T47D (cell line): ENCODE results near the gene WSCD2.
A peak's percentile ranks its signal among the peaks of the same experiment; 100 is the strongest.

Experiments
- DNase-seq, 2 experiments: peaks; one replicate each; pipeline versions ENCODE4 v3.0.0 to v3.0.0-alpha.2; 2011 to 2012; ENCODE audit warnings: low read depth in 1 of 2, low spot score in 1 of 2
- JUND ChIP-seq: IDR thresholded peaks from 2 replicates; pipeline ENCODE4 v1.6.1; 2012; ENCODE audit warnings: low read depth
- in situ Hi-C: cut with HindIII; loops from 2 replicates; pipeline ENCODE4 v1.10.0; 2016; ENCODE audit warnings: low sequenced_read_pairs, low pct_unique_long_range_greater_than_20kb

The WSCD2 gene

DNA sequence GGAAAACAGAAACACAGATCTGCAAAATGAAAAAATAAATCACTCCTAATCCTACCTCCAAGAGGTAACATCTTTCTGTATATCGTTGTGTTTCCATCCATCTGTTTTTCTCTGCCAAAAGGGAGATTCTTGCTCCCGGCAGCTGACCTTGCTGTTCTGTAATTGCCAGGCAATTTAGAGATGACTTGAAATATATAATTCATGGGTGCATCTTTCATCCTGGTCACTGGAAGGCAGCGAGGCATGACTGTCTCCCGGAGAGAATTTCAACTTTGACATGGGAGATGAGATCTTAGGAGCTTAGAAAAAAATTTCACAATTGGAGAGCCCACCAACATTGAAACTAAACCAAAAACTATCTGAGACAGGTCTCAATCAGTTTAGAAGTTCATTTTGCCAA is 53.0 kb downstream of the WSCD2 start:
- in situ Hi-C loops = no loop called here
- no peak for DNase-seq

DNA sequence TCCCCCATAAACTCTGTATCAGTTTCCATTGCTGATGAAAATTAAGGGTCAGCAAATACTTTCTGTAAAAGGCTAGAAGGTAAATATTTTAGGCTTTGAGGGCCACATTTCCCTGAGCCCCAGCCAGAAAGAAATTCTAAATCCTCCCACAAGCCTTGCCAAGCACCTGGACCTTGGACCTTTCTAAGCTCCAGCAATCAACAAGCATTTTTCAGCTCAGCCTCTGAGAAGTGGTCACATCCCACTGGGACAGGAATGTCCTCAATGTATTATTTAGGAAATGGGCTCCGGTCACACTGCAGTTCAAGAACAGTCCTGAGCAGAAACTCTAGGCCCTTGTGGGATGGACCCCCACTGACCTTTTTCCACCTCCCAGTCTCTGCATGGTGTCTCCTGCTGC is 55.9 kb downstream of the WSCD2 start:
- in situ Hi-C loops = no loop called here
- no peak for TF ChIP-seq JUND
- DNase-seq = no peak

More for the DNA sequence above, 53.0 kb downstream of the WSCD2 start:
- no peak for TF ChIP-seq JUND

DNA sequence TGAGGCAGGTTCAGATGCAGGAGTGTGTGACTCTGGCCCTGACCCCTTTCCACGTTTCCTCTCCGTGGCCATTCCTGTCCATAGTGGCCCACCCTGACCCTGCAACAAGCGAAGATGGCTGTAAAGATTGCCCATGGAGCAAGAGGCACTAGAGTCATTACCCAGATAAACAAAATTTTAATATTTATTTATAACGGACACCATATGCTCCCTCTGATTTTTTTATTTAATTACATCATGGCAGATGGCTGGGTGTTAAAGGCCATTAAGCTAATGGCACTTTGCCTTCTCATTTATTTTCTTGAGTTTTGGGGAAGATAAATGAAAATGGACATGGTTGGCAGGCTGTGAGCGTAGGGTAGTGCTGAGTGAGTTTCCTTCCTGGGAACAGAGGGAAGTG is 58.7 kb downstream of the WSCD2 start:
- in situ Hi-C loops = no loop called here

GRCh38 chr12:108190529-108190928 is 61.4 kb downstream of the WSCD2 start:
- in situ Hi-C loops = no loop called here
- no peak for TF ChIP-seq JUND
- DNase-seq = no peak

More for the DNA sequence above, 58.7 kb downstream of the WSCD2 start:
- TF ChIP-seq JUND = no peak
- no peak for DNase-seq

- DNase-seq = no peak
- no peak for TF ChIP-seq JUND
- in situ Hi-C loops = no loop called here
Observed at GRCh38 chr12:108191086-108191485, 62.0 kb downstream of the WSCD2 start.

DNA sequence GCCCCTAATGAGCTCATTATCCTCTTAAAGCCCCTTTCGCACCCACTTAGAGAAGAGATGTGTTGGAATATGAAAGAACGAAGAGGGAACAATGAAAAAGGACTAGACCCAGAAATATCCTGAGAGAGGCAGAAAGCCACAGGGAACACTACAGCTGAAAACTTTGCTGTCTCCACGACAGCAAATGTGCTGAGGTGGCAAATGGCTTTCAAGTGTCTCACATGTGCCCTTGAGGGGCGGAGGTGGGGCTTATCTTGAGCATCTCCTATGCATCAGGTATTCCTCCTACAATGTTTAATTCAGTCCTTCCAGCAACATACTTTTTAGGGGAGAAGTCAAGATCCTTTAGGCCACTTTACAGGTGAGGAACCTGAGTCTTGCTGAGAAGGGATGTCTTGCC is 62.9 kb downstream of the WSCD2 start:
- no peak for TF ChIP-seq JUND
- no peak for DNase-seq
- in situ Hi-C loops = no loop called here

DNA sequence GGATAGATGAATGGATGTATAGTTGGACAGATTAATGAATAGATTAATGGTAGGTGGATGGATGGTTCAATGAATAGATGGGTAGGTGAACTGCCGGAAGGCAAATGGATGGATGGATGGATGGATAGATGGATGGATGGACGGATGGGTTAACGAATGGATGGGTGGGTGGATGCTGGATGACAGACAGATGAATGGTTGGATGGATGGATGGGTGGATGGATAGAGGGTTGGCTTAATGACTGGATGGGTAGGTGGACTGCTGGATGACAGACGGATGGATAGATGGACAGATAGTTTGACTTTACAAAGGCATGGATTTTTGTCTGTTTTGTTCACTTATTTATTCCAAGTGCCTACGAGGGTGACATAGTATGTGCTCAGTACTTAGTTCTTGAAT is 64.4 kb downstream of the WSCD2 start:
- DNase-seq = no peak
- in situ Hi-C loops = no loop called here
- TF ChIP-seq JUND = no peak

GRCh38 chr12:108193917-108194316 is 64.8 kb downstream of the WSCD2 start:
- no peak for TF ChIP-seq JUND
- in situ Hi-C loops = no loop called here
- peak; percentile 49 to 51 for DNase-seq

DNA sequence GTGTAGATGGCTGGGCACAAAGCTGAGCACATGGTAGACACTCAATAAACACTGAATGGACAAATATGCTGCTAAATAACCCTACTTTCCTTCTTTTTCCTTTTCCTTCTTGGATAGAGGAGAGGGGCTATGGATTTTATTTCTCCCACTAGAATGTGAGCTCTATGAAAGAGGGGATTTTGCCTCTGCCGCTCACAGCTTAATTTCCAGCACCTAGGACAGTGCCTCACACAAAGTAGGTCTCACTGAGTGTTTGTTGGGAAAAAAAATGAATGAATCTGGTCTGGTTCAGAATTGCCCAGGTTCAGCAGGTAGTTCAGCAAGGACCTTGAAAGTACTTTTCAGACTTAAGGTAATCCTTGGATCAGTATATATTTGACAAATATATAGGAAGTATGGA is 65.5 kb downstream of the WSCD2 start:
- DNase-seq = peak in 1 of 2 experiments; percentile 28
- TF ChIP-seq JUND = no peak
- in situ Hi-C loops = no loop called here

DNA sequence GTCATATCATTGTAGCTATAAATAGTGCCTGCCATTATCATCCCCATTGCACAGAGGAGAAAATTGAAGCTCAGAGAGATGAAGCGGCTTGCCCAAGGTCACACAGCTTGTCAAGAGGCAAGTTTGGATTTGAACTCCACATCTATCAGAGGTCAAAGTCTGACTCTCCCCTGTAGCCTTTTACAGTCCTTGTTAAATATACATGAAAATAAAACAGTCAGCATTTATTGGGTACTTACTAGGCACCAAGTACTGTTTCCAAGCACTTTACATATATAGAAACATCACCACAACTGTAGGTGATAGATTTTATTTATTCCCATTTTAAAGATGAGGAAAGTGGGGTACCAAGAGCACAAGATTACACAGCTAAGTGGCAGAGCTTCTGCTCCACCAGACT is 67.2 kb downstream of the WSCD2 start:
- DNase-seq = no peak
- in situ Hi-C loops = no loop called here
- no peak for TF ChIP-seq JUND

DNA sequence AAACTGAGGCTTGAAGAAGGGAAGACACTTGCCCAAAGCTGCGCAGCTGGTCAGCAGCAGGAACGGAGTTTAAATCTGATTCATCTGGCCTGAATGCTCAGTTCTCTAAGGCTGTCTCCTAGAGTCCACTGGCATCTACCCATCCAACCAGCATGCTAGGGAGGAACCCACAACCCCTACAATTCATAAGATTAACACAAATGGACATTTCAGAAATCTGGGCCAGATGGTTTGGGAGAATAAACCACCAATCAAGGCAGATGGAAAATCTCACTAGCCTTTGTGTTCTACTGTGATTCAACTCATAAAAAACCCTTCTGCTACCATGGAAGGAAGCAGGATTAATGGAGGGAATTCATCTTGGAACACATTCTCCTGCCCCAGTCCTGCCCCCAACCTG is 67.8 kb downstream of the WSCD2 start:
- in situ Hi-C loops = no loop called here
- DNase-seq = no peak

DNA sequence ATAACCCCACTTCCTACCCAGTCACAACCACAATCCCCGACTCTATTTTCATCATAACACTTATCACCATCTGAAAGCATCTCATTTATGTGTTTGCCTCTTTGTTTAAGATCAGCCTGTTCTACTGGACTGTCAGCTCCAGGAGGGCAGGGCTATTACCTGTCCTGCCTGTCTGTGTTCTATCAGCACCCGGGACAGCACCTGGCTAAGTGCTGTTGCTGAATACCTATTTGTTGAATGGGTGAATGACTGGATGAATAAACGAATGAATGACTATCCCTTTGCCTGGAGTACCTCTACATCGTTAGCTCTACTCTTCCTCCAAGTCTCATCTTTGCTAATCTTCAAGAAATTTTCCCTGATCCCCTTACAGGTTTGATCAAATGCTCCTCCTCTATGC is 69.0 kb downstream of the WSCD2 start:
- peak in 1 of 2 experiments; percentile 16 for DNase-seq
- no peak for TF ChIP-seq JUND
- in situ Hi-C loops = no loop called here

More for the DNA sequence above, 67.8 kb downstream of the WSCD2 start:
- TF ChIP-seq JUND = no peak

GRCh38 chr12:108199106-108199505 is 70.0 kb downstream of the WSCD2 start:
- DNase-seq = no peak
- TF ChIP-seq JUND = no peak
- in situ Hi-C loops = no loop called here

DNA sequence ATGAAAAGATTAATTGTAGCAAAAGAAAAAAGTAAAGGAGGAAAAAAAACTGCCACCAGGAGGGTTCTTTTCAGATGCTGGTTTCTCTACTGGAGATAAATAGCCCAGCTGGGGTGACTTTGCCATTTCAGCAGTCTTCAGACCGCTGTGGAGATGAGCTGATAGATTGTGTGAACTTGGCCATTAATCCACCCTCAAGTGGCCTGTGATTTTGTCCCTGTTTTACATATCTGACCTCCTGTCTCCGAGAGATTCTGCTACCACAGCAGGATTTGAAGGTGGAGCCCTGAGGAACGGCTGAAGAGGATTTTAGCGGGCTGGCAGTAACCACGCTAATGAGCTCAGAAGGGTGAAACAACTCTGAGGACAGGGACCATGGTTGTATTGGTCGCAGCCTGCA is 72.7 kb downstream of the WSCD2 start:
- TF ChIP-seq JUND = no peak
- DNase-seq = no peak
- in situ Hi-C loops = no loop called here
